D721Med (cell line): ENCODE data around the gene KRT7.

Experiments
- DNase-seq: peaks from one replicate; pipeline ENCODE4 v3.0.0; 2011; ENCODE audit warnings: low spot score; ENCODE audit not compliant: insufficient read length
- FAIRE-seq: peaks from 2 replicates; lab custom pipeline; 2011; peaks lifted over from hg19 to GRCh38; lab: Jason Lieb, UNC
- TF ChIP-seq, protein P1 (sequence below): IDR thresholded peaks from 2 replicates; pipeline ENCODE4 v1.5.1; 2012; ENCODE audit warnings: mild to moderate bottlenecking, control low read depth; ENCODE audit not compliant: insufficient read depth; ENCODE audit errors: missing control alignments

KRT7 gene

DNA sequence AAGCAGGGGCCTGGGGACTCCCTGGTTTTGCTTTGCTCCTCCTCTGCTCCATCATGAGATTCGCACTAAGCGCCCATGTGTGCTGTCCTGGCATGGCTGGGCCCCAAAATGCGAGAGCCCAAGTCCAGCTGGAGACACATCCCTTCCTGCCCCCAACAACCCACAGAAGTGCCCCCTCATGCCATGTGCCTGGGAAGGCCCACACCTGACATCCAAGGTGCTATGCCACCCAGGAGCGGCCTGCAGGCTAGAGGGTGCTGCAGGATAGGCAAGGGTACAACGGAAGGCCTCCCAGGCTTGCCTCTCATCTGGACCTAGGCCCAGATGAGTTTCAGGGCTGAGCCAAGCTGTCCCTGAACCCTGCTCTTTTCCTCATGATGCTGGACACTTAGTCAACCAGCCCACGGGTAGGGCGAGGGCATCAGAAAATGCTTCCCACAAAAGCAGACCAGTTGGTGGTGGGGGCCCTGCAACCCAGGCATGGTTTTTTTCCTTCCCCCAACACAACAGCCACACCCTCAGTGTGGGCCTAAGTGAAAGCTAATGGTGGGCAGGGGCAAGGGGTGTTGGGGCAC, 28.0 kb upstream of the KRT7 start:
- DNase-seq (no peak), FAIRE-seq (no peak)
- TF ChIP-seq, protein P1, sequence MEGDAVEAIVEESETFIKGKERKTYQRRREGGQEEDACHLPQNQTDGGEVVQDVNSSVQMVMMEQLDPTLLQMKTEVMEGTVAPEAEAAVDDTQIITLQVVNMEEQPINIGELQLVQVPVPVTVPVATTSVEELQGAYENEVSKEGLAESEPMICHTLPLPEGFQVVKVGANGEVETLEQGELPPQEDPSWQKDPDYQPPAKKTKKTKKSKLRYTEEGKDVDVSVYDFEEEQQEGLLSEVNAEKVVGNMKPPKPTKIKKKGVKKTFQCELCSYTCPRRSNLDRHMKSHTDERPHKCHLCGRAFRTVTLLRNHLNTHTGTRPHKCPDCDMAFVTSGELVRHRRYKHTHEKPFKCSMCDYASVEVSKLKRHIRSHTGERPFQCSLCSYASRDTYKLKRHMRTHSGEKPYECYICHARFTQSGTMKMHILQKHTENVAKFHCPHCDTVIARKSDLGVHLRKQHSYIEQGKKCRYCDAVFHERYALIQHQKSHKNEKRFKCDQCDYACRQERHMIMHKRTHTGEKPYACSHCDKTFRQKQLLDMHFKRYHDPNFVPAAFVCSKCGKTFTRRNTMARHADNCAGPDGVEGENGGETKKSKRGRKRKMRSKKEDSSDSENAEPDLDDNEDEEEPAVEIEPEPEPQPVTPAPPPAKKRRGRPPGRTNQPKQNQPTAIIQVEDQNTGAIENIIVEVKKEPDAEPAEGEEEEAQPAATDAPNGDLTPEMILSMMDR, result no peak

DNA sequence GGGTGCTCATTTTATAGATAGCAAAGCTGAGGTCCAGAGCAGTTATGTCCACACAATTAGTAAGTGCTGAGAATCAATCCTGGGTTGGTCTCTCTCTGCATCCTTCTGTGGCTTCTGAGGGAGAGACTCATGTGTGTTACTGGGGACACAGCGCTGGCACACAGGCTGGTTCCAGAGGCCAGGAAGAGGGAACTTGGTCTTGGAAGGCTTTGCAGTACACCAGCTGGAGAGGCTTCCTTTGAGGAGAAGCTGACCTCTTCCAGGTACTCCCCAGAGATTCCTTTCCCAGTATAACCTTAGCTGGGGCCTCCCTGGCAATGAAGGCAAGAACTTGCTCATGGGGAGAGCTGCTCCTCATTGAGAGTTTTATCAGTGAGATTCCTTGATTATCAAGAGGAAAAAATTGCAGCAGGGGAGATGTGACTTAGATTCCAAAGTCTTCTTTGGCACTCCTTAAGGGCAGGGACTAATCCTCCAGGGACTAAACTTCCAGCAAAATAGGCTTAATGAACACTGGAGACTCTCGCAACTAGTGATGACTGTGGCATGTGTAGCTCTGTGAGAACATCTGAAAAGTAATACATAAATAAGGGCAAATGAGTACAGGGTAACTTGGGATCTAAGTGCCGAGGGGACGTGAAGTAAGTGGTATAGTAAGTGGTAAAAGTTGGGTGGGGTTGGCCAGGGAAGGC, 27.3 kb upstream of the KRT7 start:
- FAIRE-seq (no peak), DNase-seq (no peak)
- TF ChIP-seq, protein P1, result no peak

DNA sequence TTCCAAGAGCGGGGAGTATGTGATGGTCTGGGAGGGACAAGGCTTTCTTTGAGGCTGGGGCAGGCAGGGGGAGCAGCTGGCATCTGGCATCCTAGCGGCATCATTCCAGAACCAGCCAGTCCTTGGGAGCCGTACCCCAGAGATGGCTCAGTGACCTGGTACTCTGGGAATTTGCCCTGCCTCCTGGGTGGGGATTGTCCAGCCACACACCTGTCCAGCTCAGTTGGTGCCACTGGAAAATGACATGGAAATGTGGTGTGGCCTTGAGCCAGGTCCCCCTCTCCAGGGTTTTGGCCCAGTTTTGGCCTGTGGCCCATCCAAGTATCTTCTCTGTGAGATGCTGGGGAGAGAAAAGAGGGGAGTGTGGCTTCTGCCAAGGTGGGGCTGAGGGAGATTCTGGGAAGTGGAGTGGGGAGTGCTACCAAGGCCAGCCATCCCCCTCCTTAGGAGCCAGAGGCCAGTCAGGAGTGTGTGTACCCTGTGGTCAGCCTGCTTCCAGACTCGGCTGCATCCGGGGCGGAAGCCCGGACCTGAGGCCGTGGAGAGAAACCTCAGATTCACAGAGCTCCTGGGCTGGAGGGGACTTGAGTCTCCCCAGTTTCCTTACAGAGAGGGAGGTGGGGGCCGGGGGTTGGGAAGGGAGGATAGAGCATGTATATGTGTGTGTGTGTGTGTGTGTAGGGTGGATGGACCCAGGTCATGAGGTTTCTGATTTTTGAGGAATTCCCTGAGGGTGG, 26.6 kb upstream of the KRT7 start:
- TF ChIP-seq, protein P1, result no peak
- FAIRE-seq (no peak), DNase-seq (no peak)

DNA sequence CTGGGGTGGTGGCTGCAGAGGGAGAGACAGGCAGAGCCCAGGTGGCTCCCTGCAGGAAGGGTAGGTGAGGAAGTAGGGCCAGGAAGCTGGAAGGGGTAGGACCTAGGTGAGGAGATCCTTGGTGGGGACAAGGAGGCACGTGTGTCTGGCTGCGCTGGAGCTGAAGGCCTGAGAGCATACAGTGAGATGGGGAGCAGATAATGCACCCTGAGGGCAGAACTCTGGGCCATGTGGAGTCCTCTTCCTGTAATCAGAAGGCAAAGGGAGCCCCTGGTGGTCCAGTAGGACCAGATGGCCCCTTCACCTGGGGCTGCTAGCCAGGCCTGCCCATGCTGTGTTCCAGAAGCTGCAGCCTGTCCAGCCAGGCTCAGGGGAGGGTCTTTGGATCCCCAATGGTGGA, 25.9 kb upstream of the KRT7 start:
- DNase-seq, result no peak
- TF ChIP-seq, protein P1, result no peak
- FAIRE-seq, result no peak

DNA sequence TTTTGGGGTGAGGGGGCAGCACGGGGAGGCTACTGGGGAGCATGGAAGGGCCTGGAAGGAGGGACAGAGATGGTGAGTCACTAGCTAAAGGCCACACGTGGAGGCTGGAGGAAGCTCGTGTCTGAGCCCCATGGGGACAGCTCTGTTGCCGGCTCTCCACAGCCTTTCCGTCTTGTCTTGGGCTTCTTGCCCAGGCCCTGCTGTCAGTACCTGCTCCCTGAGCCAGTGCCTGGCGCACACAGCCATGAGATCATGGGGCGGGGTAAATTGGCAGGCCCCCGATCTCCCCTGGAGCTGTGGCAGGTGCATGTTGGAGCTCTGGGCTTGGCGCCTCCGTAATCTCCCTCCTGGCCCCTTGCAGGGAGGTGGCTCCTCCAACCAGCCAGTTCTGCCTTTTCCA, 25.1 kb upstream of the KRT7 start:
- DNase-seq, result no peak
- TF ChIP-seq, protein P1, result no peak

DNA sequence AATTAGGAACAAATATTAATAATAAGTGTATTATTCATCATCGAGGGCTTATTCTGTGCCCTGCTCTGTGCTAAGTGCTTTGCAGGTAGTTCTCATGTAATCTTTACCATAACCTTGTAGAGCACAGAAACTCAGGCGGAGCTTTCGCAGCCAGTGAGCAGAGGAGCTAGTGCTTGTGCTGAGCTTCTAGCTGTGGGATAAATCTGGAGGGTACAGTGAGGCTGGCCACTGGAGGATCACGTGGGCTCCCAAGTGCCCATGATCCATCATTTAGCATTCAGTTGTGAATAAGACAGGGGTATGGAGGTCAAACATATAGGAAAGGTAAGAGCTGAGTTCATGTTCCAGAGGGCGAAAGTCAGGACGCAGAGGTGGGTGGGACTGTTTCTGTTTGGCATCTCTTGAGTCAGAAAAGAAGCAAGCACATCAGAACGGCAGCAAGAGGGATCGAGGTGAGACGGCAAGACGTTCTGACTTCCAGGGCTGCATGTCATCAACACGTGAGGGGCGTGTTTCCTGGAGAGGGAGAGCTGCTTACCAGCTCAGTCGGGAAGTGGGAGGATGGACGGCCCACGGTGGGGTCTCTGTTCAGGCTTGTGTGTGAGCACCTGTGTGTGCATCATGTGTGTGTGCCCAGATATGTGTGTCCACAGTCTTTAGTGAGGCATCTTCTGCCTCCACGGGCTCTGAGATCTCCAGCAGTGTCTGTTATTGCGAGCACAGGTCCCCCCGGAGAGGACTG, 24.4 kb upstream of the KRT7 start:
- no peak for FAIRE-seq
- DNase-seq, result peak; percentile 13
- TF ChIP-seq, protein P1, result no peak

More for the DNA sequence above, 25.1 kb upstream of the KRT7 start:
- no peak for FAIRE-seq
